HEK293 (cell line): ENCODE measurements around the gene NPM3.

Experiments
- CTCF ChIA-PET: fragments of 350-600 bp; formaldehyde crosslinking; extraction: SDS; loops from one replicate; lab custom pipeline; 2021; ENCODE audit warnings: antibody characterized with exemption; lab: Yijun Ruan, JAX
- POLR2A ChIA-PET: fragments of 300-600 bp; formaldehyde crosslinking; extraction: SDS; loops from one replicate; lab custom pipeline; 2020; ENCODE audit warnings: antibody characterized with exemption, inconsistent platforms; lab: Yijun Ruan, JAX
- H3K27ac ChIP-seq: fragments of 200-500 bp; sonication (Bioruptor generic); 2 replicates; pipeline ENCODE4 v1.5.1; 2014; ENCODE audit warnings: low read depth, low read length, control low read depth, inconsistent platforms; ENCODE audit errors: extremely low read depth
- H3K36me3 ChIP-seq, 2 experiments: fragments of 200-500 bp in 1 of 2; sonication (Bioruptor generic) in 1 of 2; 1 replicate in 1 of 2; 2 replicates in 1 of 2; pipeline ENCODE4 v1.5.1; 2014 to 2017; ENCODE audit warnings: inconsistent platforms in 2 of 2, low read length in 2 of 2; ENCODE audit not compliant: control insufficient read depth in 2 of 2, insufficient read depth in 1 of 2
- H3K4me1 ChIP-seq: fragments of 200-500 bp; sonication (Bioruptor generic); 2 replicates; pipeline ENCODE4 v1.5.1; 2014; ENCODE audit warnings: mild to moderate bottlenecking, low read length, inconsistent platforms; ENCODE audit not compliant: control insufficient read depth, insufficient read depth
- H3K4me3 ChIP-seq: 2 replicates; pipeline ENCODE4 v1.5.1; 2011; ENCODE audit warnings: low read depth, mild to moderate bottlenecking, control low read depth, low read length, moderate library complexity
- H3K9me3 ChIP-seq: fragments of 200-500 bp; sonication (Bioruptor generic); 2 replicates; pipeline ENCODE4 v1.5.1; 2014; ENCODE audit warnings: low read depth, low read length, inconsistent platforms; ENCODE audit not compliant: control insufficient read depth, insufficient read depth
- IKZF3 ChIP-seq: fragments of 450-650 bp; IDR thresholded peaks from 2 replicates; pipeline ENCODE4 v1.5.0; 2018; ENCODE audit warnings: missing biosample characterization, mild to moderate bottlenecking, missing genetic modification characterization, moderate library complexity
- REPIN1 ChIP-seq: fragments of 450-650 bp; formaldehyde crosslinking; IDR thresholded peaks from 2 replicates; pipeline ENCODE4 v1.5.1; 2017; ENCODE audit warnings: missing biosample characterization, missing genetic modification characterization, low read depth
- SCRT1 ChIP-seq: fragments of 450-650 bp; formaldehyde crosslinking; IDR thresholded peaks from 2 replicates; pipeline ENCODE4 v1.5.1; 2016; ENCODE audit warnings: missing biosample characterization, missing genetic modification characterization, borderline replicate concordance
- SCRT2 ChIP-seq: fragments of 450-650 bp; formaldehyde crosslinking; IDR thresholded peaks from 2 replicates; pipeline ENCODE4 v1.5.1; 2016; ENCODE audit warnings: missing biosample characterization, missing genetic modification characterization
- TRIM28 ChIP-seq: IDR thresholded peaks from 2 replicates; pipeline ENCODE4 v1.6.1; 2011; ENCODE audit warnings: low read length, control low read depth, borderline replicate concordance
- WT1 ChIP-seq: fragments of 450-650 bp; formaldehyde crosslinking; IDR thresholded peaks from 2 replicates; pipeline ENCODE4 v1.5.1; 2016; ENCODE audit warnings: missing biosample characterization, missing genetic modification characterization
- ZBTB21 ChIP-seq: fragments of 450-650 bp; formaldehyde crosslinking; IDR thresholded peaks from 2 replicates; pipeline ENCODE4 v1.5.1; 2017; ENCODE audit warnings: missing biosample characterization, missing genetic modification characterization
- ZIC2 ChIP-seq: fragments of 450-650 bp; formaldehyde crosslinking; IDR thresholded peaks from 2 replicates; pipeline ENCODE4 v1.5.1; 2016; ENCODE audit warnings: missing biosample characterization, missing genetic modification characterization
- ZNF174 ChIP-seq: fragments of 450-650 bp; formaldehyde crosslinking; IDR thresholded peaks from 2 replicates; pipeline ENCODE4 v1.5.0; 2017; ENCODE audit warnings: missing biosample characterization, mild to moderate bottlenecking, missing genetic modification characterization
- ZNF24 ChIP-seq: fragments of 450-650 bp; formaldehyde crosslinking; IDR thresholded peaks from 2 replicates; pipeline ENCODE4 v1.5.1; 2016; ENCODE audit warnings: missing biosample characterization, missing genetic modification characterization
- ZNF354C ChIP-seq: fragments of 450-650 bp; formaldehyde crosslinking; IDR thresholded peaks from 2 replicates; pipeline ENCODE4 v1.5.1; 2016; ENCODE audit warnings: missing biosample characterization, missing genetic modification characterization, low read depth, borderline replicate concordance
- ZNF585B ChIP-seq: fragments of 450-650 bp; formaldehyde crosslinking; IDR thresholded peaks from 2 replicates; pipeline ENCODE4 v1.5.1; 2016; ENCODE audit warnings: missing biosample characterization, missing genetic modification characterization
- ZNF670 ChIP-seq: fragments of 450-650 bp; formaldehyde crosslinking; IDR thresholded peaks from 2 replicates; pipeline ENCODE4 v1.5.1; 2016; ENCODE audit warnings: missing biosample characterization, missing genetic modification characterization, low read depth
- ZNF701 ChIP-seq: fragments of 450-650 bp; formaldehyde crosslinking; IDR thresholded peaks from 2 replicates; pipeline ENCODE4 v1.5.1; 2016; ENCODE audit warnings: missing biosample characterization, missing genetic modification characterization
- ZNF768 ChIP-seq: fragments of 450-650 bp; formaldehyde crosslinking; IDR thresholded peaks from 2 replicates; pipeline ENCODE4 v1.5.1; 2018; ENCODE audit warnings: missing biosample characterization, mild to moderate bottlenecking, missing genetic modification characterization
- TF ChIP-seq, protein P1 (sequence below): fragments of 450-650 bp; formaldehyde crosslinking; IDR thresholded peaks from 2 replicates; pipeline ENCODE4 v1.5.1; 2017; ENCODE audit warnings: missing biosample characterization, missing genetic modification characterization
- TF ChIP-seq, protein P2 (sequence below): fragments of 450-650 bp; formaldehyde crosslinking; conservative IDR thresholded peaks from 2 replicates; pipeline ENCODE4 v1.5.1; 2016; ENCODE audit warnings: low read depth, missing biosample characterization, missing genetic modification characterization
- TF ChIP-seq, protein P3 (sequence below): fragments of 450-650 bp; formaldehyde crosslinking; IDR thresholded peaks from 2 replicates; pipeline ENCODE4 v1.5.1; 2016; ENCODE audit warnings: missing biosample characterization, missing genetic modification characterization
- TF ChIP-seq, protein P4 (sequence below): fragments of 450-650 bp; formaldehyde crosslinking; IDR thresholded peaks from 2 replicates; pipeline ENCODE4 v1.5.1; 2016; ENCODE audit warnings: missing biosample characterization, missing genetic modification characterization, low read depth
- TF ChIP-seq, protein P5 (sequence below): fragments of 450-650 bp; formaldehyde crosslinking; conservative IDR thresholded peaks from 2 replicates; pipeline ENCODE4 v1.5.1; 2016; ENCODE audit warnings: low read depth, missing biosample characterization, missing genetic modification characterization

The NPM3 gene

DNA sequence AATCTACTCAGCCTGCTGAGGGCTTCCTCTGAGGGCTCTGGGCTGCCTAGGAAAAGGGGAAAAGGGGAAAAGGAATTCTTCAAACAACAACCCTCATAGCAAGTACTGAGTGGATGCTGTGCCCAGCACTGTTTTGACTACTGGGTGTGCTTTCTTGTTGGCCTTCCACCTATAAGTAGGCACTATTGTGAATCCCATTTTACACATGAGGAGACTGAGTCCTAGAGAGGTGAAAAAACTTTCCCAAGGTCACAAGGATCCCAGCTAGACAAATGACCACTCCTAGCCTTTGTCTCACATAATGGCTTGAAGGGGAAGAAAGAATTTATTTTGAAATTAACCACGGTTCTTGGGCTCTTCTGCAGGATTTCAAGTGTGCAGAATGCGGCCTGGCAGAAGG, 24.4 kb downstream of the NPM3 start:
- Histone ChIP-seq H3K4me1 (peaks cover 8% of the 10 kb centered on the region), H3K27ac (no peak overlapping the region), H3K4me3 (no peak overlapping the region), H3K9me3 (no peaks in the 10 kb centered on the region), H3K36me3 (no peaks in the 10 kb centered on the region)
- CTCF ChIA-PET = interaction anchor here (0.5 to 6.5 kb wide), 5 partner anchors 9 to 481 kb away, joined by 3 to 30 read pairs (median 5); partner anchors contain the start of gene NPM3
- TF ChIP-seq ZNF701 (no peak), SCRT2 (tag by site-specific recombination) (no peak), ZNF354C (tag by site-specific recombination) (no peak), SCRT1 (tag by site-specific recombination) (no peak), ZNF670 (tag by site-specific recombination) (no peak), REPIN1 (tag by site-specific recombination) (no peak), ZBTB21 (tag by site-specific recombination) (no peak), ZNF585B (tag by site-specific recombination) (no peak), ZNF768 (no peak), ZNF174 (tag by site-specific recombination) (no peak), WT1 (tag by site-specific recombination) (no peak)
- TF ChIP-seq, protein P1, sequence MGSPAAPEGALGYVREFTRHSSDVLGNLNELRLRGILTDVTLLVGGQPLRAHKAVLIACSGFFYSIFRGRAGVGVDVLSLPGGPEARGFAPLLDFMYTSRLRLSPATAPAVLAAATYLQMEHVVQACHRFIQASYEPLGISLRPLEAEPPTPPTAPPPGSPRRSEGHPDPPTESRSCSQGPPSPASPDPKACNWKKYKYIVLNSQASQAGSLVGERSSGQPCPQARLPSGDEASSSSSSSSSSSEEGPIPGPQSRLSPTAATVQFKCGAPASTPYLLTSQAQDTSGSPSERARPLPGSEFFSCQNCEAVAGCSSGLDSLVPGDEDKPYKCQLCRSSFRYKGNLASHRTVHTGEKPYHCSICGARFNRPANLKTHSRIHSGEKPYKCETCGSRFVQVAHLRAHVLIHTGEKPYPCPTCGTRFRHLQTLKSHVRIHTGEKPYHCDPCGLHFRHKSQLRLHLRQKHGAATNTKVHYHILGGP (tag by site-specific recombination) = no peak
- TF ChIP-seq, protein P2, sequence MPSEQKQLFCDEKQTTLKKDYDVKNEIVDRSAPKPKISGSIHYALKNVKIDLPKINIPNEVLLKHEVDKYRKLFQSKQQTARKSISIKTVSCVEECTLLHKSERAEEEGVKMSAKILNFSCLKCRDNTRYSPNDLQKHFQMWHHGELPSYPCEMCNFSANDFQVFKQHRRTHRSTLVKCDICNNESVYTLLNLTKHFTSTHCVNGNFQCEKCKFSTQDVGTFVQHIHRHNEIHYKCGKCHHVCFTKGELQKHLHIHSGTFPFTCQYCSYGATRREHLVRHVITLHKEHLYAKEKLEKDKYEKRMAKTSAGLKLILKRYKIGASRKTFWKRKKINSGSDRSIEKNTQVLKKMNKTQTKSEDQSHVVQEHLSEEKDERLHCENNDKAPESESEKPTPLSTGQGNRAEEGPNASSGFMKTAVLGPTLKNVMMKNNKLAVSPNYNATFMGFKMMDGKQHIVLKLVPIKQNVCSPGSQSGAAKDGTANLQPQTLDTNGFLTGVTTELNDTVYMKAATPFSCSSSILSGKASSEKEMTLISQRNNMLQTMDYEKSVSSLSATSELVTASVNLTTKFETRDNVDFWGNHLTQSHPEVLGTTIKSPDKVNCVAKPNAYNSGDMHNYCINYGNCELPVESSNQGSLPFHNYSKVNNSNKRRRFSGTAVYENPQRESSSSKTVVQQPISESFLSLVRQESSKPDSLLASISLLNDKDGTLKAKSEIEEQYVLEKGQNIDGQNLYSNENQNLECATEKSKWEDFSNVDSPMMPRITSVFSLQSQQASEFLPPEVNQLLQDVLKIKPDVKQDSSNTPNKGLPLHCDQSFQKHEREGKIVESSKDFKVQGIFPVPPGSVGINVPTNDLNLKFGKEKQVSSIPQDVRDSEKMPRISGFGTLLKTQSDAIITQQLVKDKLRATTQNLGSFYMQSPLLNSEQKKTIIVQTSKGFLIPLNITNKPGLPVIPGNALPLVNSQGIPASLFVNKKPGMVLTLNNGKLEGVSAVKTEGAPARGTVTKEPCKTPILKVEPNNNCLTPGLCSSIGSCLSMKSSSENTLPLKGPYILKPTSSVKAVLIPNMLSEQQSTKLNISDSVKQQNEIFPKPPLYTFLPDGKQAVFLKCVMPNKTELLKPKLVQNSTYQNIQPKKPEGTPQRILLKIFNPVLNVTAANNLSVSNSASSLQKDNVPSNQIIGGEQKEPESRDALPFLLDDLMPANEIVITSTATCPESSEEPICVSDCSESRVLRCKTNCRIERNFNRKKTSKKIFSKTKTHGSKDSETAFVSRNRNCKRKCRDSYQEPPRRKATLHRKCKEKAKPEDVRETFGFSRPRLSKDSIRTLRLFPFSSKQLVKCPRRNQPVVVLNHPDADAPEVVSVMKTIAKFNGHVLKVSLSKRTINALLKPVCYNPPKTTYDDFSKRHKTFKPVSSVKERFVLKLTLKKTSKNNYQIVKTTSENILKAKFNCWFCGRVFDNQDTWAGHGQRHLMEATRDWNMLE (tag by site-specific recombination) = no peak
- POLR2A ChIA-PET = interaction anchor here (0.6 kb wide), 1 partner anchor 169 kb away, joined by 3 read pairs; no protein-coding TSS in a partner anchor

DNA sequence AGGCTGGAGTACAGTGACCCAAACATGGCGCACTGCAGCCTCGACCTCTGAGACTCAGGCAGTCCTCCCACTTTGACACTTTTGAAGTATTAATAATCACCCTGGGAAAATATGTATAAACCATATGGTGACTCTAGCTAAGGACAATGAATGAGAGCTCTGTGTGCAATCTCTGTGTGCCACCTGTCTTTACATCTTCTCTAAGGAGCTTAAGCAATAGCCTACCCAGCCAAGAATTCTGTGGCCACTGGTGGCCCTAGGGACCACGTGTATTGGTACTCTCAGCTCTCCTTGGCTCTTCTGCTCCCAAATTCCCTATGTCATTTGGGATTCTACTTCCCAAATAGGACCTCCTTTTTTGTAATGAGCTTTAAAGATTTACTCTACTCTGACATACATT, 31.0 kb downstream of the NPM3 start:
- CTCF ChIA-PET = interaction anchor here (0.6 to 1.0 kb wide), 3 partner anchors 29 to 145 kb away, joined by 3 to 4 read pairs (median 4); no protein-coding TSS in a partner anchor
- no peak overlapping the region for H3K27ac ChIP-seq
- no peak overlapping the region for H3K4me3 ChIP-seq
- H3K9me3 ChIP-seq = no peaks in the 10 kb centered on the region
- POLR2A ChIA-PET = no interaction called here
- H3K36me3 ChIP-seq = no peaks in the 10 kb centered on the region
- no peaks in the 10 kb centered on the region for H3K4me1 ChIP-seq
- TF ChIP-seq, protein P3, sequence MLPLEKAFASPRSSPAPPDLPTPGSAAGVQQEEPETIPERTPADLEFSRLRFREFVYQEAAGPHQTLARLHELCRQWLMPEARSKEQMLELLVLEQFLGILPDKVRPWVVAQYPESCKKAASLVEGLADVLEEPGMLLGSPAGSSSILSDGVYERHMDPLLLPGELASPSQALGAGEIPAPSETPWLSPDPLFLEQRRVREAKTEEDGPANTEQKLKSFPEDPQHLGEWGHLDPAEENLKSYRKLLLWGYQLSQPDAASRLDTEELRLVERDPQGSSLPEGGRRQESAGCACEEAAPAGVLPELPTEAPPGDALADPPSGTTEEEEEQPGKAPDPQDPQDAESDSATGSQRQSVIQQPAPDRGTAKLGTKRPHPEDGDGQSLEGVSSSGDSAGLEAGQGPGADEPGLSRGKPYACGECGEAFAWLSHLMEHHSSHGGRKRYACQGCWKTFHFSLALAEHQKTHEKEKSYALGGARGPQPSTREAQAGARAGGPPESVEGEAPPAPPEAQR (tag by site-specific recombination) = no peak
- TF ChIP-seq IKZF3 (tag by site-specific recombination) (no peak), ZIC2 (tag by site-specific recombination) (no peak), TRIM28 (no peak), ZNF24 (tag by site-specific recombination) (no peak)
- TF ChIP-seq, protein P4, sequence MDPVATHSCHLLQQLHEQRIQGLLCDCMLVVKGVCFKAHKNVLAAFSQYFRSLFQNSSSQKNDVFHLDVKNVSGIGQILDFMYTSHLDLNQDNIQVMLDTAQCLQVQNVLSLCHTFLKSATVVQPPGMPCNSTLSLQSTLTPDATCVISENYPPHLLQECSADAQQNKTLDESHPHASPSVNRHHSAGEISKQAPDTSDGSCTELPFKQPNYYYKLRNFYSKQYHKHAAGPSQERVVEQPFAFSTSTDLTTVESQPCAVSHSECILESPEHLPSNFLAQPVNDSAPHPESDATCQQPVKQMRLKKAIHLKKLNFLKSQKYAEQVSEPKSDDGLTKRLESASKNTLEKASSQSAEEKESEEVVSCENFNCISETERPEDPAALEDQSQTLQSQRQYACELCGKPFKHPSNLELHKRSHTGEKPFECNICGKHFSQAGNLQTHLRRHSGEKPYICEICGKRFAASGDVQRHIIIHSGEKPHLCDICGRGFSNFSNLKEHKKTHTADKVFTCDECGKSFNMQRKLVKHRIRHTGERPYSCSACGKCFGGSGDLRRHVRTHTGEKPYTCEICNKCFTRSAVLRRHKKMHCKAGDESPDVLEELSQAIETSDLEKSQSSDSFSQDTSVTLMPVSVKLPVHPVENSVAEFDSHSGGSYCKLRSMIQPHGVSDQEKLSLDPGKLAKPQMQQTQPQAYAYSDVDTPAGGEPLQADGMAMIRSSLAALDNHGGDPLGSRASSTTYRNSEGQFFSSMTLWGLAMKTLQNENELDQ (tag by site-specific recombination) = no peak
- TF ChIP-seq, protein P5, sequence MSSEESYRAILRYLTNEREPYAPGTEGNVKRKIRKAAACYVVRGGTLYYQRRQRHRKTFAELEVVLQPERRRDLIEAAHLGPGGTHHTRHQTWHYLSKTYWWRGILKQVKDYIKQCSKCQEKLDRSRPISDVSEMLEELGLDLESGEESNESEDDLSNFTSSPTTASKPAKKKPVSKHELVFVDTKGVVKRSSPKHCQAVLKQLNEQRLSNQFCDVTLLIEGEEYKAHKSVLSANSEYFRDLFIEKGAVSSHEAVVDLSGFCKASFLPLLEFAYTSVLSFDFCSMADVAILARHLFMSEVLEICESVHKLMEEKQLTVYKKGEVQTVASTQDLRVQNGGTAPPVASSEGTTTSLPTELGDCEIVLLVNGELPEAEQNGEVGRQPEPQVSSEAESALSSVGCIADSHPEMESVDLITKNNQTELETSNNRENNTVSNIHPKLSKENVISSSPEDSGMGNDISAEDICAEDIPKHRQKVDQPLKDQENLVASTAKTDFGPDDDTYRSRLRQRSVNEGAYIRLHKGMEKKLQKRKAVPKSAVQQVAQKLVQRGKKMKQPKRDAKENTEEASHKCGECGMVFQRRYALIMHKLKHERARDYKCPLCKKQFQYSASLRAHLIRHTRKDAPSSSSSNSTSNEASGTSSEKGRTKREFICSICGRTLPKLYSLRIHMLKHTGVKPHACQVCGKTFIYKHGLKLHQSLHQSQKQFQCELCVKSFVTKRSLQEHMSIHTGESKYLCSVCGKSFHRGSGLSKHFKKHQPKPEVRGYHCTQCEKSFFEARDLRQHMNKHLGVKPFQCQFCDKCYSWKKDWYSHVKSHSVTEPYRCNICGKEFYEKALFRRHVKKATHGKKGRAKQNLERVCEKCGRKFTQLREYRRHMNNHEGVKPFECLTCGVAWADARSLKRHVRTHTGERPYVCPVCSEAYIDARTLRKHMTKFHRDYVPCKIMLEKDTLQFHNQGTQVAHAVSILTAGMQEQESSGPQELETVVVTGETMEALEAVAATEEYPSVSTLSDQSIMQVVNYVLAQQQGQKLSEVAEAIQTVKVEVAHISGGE (tag by site-specific recombination) = no peak
